DMS114 treated with DMSO at 0.1 percent for 48 hours (cell line): ENCODE data around the gene ETS1.

Experiments
- DNase-seq: peaks from one replicate; lab custom pipeline; 2025; ENCODE audit not compliant: unreplicated experiment; lab: John Stamatoyannopoulos, UW

ETS1 gene

DNA sequence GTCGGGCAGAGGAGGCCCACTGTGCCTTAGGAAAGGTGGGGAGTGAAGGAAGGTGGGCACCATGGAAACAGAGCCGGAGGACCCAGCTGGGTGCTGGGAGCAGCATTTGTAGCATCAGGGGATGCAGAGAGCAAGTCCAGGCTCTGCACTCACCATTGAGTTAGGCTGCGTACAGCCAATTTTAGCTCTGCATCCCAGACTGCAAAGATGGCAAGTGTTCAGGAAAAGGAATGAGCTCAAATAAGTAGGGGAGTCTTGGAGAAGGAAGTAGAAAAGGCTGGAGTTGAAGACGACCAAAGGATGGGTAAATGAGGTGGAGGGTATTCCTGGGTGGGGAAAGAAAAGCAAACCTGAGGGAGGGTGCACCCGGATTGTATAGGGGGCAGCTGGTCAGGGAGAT, 31.6 kb upstream of the ETS1 start:
- DNase-seq, result no peak

DNA sequence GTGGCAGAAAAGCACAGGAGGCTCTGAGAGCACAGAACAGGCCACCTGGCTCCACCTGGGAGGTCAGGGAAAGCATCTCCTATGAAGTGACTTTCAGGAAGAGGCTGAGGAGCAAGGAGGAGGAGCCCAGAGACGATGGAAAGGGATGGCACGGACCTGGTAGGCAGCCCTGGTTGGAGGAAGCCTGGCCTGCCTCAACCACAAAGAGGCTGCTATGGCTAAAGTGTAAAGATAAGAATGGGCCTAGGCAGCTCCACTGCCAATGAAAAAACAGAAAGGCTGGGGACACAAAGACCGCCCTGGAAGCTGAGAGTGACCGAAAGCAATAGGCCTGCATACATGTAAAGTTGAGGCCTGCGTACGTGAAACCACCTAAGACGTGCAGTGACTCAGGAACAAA, 31.2 kb upstream of the ETS1 start:
- DNase-seq, result no peak

DNA sequence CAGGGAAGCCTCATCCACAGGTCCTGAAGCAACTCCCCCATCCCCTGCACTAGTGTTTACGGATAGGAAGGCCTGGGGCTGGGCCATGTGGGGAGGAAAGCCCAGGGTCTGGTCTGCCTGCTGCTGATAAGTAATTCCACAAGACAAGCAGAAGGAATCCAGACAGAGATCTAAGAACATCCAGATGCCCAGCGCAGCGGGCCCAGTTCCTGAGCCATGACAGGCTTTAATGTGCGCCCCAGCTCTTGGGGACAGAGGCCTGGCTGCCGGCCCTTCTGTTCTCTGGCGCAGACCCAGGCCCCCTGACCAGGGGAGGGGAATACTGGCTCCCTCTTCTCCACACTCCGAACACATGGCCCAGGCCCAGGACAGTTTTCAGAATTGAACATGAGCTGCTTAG, 28.8 kb upstream of the ETS1 start:
- DNase-seq, result no peak

DNA sequence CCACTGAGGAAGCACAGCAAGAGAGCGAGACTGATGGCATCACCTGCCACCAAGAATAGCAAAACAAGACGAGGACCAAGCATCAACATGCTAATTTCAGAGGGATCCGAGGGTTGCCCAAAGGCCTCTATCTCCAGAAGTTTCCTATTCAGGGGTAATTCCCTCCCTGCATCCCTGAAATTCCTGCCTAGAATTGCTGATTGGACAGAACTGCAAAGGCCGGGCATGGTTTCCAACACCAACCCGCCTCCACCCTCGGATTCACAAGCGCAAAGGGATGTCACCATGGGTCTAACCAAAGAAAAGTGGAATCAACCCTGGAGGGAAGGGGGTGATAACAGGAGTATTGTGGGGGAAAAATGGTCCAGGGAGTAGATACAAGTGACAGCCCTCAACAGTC, 28.3 kb upstream of the ETS1 start:
- DNase-seq, result no peak

DNA sequence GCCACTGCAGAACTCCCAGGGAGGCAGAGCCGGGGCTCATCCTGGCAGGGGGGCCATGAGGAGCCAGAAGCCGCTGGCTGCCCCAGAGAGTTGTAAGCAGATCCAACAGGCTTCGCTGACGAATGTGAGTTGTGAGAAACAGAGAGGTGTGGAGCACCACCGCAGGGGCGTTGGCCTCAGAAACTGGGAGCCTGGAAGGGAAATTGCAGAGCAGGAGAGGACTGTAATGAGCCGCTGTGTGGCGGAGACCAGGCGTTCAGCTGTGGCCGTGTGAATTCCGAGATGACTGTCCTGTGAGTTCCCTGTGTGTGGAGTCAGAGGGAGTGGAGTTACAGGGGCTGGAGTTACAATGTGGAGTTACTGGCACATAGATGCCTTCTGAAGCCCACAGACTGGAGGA, 27.7 kb upstream of the ETS1 start:
- DNase-seq, result no peak

DNA sequence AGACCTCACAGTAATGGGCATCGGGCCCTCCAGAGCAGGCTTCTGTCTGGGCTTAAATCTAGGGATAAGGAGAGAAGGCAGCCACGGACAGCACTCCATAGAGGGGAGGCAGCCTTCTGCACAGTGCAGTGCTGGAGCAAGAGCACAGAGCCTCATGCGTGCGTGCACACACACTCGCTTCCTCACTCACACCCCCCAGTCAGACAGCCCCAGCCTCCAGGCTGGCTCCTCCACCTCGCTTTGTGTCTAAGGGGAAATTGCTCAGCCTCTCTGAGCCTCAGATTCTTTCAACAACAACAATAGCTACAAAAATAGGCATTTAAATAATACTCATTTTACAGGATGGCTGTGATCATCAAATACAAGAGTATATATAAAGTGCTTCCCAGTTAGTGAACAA, 26.7 kb upstream of the ETS1 start:
- no peak for DNase-seq

DNA sequence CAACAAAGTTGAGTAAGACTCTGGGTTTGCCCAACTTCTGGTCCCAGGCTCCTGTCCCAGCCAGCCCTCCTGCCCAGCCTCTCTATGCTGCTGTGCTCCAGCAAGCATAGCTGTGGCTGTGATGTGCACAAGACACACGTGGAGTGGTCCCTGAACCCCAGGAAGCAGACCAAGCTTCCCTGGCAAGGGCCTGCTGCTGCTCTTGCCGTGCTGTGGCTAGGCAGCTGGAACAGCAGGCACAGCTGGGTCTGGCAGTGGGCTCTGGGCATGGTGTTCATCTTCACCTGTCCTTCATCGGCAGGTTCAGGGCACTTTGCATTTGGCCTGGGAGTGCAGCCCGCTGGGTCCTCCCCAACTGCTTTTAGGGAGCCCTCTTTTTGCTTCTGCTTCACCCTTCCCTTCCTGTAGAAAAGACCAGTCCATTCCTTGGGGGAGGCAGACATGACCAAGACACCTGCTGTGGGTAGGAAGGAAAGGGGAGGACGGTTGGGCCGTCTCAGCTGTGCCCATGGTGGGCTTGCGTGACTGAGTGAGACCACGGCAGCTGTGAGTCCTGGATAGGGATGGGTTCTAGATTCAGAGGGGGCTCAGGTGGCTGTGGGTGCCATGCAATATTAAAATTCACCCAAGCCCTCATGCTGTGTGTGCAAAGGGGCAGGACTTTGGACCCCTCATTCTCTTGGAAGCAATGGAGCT, 26.1 kb upstream of the ETS1 start:
- DNase-seq, result no peak

DNA sequence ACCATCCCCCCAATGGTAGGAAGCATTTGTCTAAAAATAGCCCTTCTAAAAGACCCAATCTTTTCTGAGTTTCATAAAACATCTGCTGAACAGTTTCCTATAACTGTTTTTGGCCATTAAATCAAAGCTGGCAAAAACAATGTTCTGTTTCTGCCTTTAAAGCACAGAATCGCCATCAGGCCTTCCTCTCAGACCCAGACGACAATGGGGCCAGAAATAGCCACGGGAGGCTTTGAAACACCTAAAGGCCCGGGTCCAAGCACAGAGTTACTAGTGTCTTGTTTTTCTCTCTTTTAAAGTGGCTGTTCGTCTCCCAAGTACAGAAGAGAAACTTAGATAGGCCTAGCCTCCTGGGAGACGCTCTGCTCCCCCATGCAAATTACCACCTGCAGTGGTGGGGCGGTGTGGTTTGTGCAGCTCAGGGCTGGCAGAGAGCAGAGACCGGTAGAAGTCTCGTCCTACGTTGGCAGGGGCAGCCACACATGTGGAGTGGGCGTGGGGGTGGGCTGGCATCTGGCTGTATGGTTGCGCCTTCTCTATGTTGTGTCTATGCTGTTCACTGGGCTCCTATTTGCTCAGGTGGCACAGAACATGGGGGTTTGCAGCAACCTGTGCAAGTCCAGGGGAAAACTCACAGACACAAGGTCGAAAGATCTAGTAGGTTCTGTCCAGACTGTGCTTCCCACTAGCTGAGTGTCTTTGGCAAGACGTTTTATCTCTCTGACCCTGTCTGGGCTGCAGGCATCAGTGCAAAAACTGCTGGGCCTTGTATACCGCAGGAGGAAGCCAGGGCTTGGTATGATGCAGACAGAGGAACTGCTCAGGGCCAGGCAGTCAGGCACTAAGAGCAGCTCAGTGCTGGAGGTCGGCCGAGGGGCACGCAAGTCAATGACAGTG, 23.6 kb upstream of the ETS1 start:
- DNase-seq, result no peak

DNA sequence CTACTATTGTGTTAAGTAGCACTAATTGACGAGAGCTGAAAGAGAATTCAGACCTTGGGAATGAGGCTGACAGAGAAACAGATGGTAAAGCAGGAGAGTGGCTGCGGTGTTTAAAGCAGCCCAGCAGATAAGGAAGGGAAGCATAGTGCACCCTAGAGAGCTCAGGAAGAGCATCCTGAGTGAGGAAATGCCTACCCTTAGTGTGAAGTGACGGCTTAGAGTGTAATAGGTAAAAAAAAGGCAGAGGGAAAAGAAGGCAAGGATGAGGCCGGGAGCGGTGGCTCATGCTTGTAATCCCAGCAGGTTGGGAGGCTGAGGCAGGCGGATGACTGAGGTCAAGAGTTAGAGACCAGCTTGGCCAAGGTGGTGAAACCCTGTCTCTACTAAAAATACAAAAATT, 22.4 kb upstream of the ETS1 start:
- DNase-seq, result no peak

DNA sequence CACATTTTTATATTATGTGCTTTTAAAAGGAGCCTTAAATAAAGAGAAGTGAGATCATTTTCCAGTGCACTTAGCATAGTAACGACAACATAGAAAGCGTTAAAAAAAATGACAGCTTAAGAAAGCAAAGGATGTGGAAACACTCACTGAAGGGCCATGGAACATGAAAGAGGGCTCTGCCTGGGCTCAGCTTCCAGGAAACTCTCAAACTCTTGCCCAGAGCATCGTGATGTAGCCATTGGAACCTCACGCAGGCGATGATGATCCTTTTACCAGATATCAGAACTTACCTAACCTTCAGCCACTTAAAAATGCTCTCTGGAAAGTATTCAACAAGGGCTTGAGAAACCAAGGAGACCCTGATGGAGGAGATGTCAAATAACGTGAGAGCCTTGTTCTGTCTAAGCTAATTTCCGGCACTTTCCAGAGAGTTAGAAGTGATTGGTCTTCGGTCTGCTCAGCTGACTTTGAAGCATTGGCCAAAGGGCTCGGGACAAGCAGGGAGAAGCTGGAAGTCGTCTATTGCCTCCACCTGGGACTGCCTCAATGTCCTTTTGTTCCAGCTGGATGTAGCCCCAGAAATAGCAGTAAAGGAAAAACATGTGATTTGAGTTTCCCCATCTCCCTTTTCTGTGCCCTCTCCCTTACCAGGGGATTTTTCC, 21.5 kb upstream of the ETS1 start:
- no peak for DNase-seq

DNA sequence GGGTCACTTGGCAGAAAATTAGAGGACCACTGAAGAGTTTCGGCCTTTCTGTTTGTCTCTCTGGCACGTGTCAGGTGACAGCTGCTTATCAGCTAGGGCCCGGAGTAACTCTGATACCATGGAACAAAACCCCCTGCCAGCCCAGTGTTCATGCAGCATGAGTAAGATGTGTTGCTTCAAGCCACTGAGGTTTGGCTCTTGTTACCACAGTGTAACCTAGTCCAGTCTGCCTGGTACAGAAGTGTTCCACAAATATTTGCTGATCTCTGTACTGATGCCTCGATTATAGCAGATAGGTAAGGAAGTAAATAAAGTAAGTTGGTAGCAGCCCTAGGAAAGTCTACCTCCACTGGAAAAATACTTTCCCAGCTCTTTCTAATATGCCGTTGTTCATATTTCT, 20.5 kb upstream of the ETS1 start:
- DNase-seq, result no peak

DNA sequence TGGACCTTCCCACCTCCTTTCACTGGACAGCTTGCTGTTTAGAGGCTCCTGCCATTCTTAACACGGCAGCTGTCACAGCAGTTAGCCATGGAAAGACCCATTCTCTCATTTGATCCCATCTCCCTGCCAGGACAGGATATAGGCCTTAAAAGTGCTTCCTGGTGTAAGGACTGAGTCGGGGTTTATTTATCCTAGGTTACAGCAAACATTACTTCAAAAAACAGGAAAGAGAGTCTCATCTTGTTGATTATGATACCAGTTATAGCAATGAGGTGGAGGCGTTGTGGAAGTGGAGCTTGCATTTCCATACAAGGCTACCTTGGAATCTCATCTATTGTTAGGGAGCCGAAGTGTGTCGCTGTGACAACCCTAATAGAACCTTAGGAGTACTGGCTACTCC, 17.4 kb upstream of the ETS1 start:
- DNase-seq, result no peak

DNA sequence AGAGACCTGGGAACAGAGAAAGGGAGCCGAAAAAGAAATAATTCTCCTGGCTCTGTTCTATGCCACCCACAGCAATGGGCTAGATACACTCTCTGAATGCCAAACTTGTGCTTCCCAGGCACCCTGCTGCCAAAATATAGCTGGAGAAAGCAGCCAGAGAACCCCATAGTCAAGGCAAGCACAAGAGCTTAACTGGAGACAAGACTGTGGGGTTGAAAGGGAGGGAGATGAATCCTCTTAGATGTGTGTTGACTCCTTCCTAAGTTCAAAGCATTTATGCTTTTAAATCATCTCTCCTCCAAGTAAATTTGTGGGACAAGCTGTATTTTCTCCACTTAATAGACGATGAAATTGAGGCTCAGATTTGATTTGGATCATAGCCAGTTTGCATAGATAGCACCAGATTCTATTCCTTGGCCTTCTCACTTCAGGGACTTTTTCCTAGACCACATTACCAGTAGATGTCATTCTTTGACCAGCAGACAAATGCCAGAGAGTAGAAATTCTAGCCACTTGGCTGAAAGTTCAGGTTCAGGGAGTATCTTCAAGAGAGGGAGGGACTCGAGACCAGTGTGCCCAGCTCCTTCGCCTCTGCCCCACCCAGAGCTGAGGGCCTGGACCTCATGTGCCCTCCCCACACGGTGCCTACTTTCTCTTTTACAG, 16.5 kb upstream of the ETS1 start:
- no peak for DNase-seq

DNA sequence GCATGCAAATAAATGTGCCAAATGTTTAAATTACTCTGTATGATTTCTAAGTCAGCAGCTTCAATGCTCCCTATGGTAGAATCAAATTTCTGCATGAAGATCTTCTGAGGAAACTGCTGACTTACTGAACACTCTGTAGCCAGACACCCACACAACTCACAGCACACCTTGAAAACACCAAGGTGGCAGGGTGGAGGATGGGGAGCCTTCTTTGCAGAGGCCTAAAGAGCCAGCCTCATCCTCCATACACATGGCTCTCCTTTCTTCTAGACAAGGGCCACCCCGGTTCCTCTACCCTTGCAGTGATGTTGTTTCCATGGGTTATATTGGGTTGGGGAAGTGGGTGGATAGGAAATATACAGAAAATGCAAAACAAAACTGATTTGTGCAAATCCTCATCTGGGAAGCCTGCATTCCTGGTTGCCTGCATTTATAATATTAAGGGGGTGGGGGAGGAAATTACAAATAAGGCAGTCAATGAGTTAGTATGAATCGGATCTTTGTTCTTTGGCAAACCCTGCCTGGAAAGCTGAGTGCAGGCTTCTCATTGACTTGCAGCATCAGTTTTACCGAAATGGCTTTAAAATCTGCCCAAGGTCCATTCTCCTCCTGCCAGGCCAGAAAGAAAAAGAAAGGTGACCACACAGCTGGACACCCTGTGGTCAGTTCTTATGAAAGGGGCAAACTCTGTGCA, 15.8 kb upstream of the ETS1 start:
- no peak for DNase-seq

DNA sequence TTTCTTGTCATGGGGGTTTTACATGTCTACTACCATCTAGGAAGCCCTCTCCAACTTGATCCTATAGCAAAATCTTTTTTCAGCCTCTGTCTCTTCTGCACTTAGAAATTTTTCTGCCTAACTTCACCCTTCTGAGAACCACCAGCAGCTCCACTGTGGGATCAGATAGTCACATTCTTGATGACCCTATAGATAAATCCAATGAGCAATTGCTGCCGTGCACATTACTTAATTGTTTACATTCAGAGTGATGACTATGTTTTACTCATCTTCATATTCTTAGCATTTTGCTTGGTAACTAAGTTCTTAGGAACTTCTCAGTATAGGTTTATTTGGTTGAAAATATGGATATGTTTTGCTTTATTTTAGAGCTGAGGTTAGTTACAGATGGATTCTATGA, 12.4 kb upstream of the ETS1 start:
- no peak for DNase-seq

DNA sequence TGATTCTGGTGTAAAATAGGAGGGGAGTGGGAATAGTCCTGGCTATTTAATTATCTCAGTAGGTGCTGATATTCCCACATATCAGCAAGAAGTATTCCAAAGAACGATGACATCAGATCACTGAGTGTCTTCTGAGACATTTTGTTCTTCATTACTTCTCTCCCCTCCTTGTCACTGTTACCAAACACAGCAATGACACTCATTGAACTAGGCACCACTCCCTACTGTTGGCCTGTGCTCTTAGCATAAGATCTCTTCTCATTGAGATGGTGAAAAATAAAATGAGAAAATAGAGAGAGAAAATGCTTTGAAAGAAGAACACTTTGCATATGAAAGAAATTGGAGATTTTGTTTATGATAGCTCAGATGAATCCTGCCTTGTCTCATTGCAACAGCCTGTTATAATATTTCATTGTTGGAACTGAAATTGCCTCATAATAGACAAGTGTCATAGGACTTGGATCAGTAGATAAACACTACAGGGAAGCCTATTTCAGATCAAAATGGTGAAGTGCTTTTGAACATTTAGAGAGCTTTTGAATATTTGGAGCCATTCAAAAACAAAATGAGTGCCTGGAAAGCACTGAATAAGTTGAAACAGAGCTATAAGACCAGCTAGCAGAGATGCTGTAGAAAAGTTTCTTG, 11.3 kb upstream of the ETS1 start:
- DNase-seq, result no peak

DNA sequence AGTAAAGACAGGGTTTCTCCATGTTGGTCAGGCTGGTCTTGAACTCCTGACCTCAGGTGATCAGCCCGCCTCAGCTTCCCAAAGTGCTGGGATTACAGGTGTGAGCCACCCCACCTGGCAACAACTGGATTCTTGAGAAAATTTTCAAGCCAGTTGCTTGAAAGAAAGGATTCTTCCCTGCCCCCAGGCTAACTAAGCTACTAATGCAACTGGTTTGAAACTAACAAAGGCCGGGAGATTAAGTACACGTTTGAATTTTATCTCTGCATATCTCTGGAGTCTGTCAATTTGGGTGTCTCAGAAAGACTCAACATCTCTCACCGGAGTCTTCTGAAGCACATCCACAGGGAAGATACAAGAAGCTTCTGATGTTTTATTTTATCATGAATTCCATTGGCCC, 10.7 kb upstream of the ETS1 start:
- DNase-seq, result no peak

DNA sequence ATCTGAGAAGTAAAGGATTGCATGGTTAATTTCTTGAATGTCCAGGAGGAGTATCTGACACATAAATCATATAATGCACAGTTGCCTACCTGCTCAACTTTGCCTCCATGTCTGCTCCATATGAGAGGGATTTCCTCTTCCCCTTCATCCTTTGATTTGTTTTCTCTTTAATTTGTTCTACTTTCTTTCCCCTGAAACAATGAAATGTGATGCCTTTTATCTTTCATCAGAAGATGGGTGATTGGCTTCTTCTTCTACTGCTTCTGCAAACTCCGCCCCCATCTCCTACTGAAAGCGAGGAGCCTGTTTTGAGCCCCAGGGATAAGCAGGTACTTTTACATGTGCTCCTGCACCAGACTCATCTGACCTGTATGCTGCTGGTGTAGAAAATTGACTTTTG, 9.9 kb upstream of the ETS1 start:
- DNase-seq, result no peak

DNA sequence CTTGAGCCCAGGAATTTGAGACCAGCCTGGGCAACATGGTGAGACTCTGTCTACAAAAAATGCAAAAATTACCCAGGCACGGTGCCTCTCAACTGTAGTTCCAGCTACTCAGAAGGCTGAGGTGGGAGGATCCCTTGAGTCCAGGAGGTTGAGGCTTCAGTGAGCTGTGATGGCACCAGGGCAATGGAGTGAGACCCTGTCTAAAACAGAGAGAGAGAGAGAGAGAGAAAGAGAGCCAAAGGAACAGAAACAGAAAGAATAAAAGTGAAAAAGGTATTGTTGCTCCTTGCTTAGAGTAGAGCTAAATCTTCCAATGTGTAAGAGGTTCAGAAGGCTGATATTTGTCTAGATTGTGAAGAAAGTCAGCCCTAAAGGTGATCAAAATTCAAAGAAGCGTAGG, 8.9 kb upstream of the ETS1 start:
- DNase-seq, result no peak

DNA sequence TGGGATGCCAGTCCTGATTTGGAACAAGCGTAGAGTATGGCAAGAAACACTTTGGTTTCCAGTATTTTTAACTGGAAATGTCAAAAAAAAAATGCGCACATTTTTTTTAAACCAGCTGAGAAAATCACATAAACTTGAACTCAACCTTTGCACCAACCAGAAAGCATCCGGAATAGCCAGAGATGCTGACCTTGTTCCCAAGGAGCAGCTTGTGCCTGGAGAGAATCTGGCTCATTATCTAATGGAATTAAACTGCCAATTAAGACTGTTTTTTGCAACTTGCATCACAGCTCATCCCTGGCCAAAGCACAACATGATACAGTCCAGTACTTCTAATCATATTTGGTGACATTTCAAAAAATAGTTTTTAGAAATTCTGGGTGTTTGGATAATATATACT, 8.4 kb upstream of the ETS1 start:
- DNase-seq, result no peak

DNA sequence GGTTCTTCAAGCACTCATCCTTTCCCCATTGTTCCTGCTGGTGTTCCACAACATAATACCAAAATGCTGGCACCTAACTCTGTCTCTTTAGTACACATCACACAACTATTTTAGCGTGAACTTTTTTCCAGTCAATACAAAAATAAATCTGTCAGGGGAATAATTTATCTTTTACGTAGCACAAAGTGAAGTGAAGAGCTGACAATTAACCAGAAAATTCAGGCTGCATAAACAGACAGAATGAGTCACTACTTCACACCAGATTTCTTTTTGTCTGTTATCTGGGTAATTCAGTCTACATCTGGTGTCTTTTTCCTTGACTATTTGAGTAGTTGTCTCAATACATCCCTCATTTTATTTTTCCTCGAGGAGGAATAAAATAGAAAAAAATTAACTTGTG, 7.9 kb upstream of the ETS1 start:
- no peak for DNase-seq
